Lung (tissue), 12 donors: ENCODE data around the gene GIGYF2. TPM values are rescaled to one million over a fixed set of nuclear protein-coding genes. Genes with fewer than 3 reads are reported as not detected.

Experiments used
- ATAC-seq: fragments of 200-7000 bp; cut with Tn5 transposase; one replicate; pipeline ENCODE4 v1.9.1; 2020; ENCODE audit warnings: moderate number of reproducible peaks; ENCODE audit not compliant: insufficient read depth, low FRiP score
- DNase-seq, 3 donors: peaks; one replicate each; pipeline ENCODE4 v3.0.0-alpha.2; 2013 to 2017
- H3K27ac ChIP-seq, 2 donors: one replicate each; pipeline ENCODE4 v1.5.1; 2013; ENCODE audit warnings: mild to moderate bottlenecking in 2 of 2, moderate library complexity in 2 of 2, control low read depth in 1 of 2, inconsistent platforms in 1 of 2, low read depth in 1 of 2, low read length in 1 of 2
- H3K27me3 ChIP-seq, 3 donors: one replicate each; pipeline ENCODE4 v1.5.1; 2013; ENCODE audit warnings: low read length in 2 of 3; ENCODE audit not compliant: control insufficient read depth in 3 of 3, insufficient read depth in 3 of 3
- H3K36me3 ChIP-seq, 4 donors: one replicate each; pipeline ENCODE4 v1.5.1; 2013; ENCODE audit warnings: low read length in 4 of 4, mild to moderate bottlenecking in 1 of 4, moderate library complexity in 1 of 4; ENCODE audit not compliant: control insufficient read depth in 4 of 4, insufficient read depth in 4 of 4
- H3K4me1 ChIP-seq, 5 donors: one replicate each; pipeline ENCODE4 v1.5.1; 2013; ENCODE audit warnings: low read length in 5 of 5, mild to moderate bottlenecking in 2 of 5, moderate library complexity in 1 of 5; ENCODE audit not compliant: control insufficient read depth in 5 of 5, insufficient read depth in 5 of 5
- H3K4me3 ChIP-seq: one replicate; pipeline ENCODE4 v1.5.1; 2013; ENCODE audit warnings: mild to moderate bottlenecking, control low read depth, moderate library complexity
- H3K9ac ChIP-seq, 2 donors: one replicate each; pipeline ENCODE4 v1.5.1; 2013; ENCODE audit warnings: low read length in 2 of 2, control low read depth in 1 of 2; ENCODE audit not compliant: insufficient read depth in 1 of 2
- H3K9me3 ChIP-seq, 4 donors: one replicate each; pipeline ENCODE4 v1.5.1; 2013; ENCODE audit warnings: low read length in 3 of 4, mild to moderate bottlenecking in 1 of 4, moderate library complexity in 1 of 4; ENCODE audit not compliant: control insufficient read depth in 4 of 4, insufficient read depth in 3 of 4
- WGBS, 2 donors: extraction: QIAGEN DNeasy Blood & Tissue Kit; methylation state at CpG; one replicate each; pipeline ENCODE4 v1.1.7; 2013; 5-methylcytosine and 5-hydroxymethylcytosine counted together
- polyA plus RNA-seq, 2 donors: library from polyadenylated mRNA; stranded (reverse); fragments of 200-250 nt; gene quantifications; one replicate each; pipeline ENCODE4 v1.2.1, GENCODE V29; 2013
- total RNA-seq, 2 donors: library from RNA; depleted of rRNA in 1 of 2; stranded (reverse); fragments of >200 nt in 1 of 2; gene quantifications; one replicate each; pipeline ENCODE4 v1.2.1, GENCODE V29; 2014 to 2021
- TF ChIP-seq, protein P1 (sequence below): IDR thresholded peaks from 2 replicates; pipeline ENCODE4 v1.5.1; 2012; ENCODE audit warnings: mild to moderate bottlenecking; ENCODE audit errors: control extremely low read depth, extremely low read depth
- donor health status: control.
- donor health status: control.
- donor health status: Bipolar disorder and iron deficiency.
- donor health status: healthy.
- donor health status: DM: yes; HTN: yes; CAD: no.

The GIGYF2 gene
- total and polyA plus RNA-seq, 4 donors = 15.9 to 145 (median 37.3) TPM

- no peaks in the 10 kb centered on the region for H3K9me3 ChIP-seq
- WGBS, 2 donors = 42 to 73% methylated on average over 1 of the region's 1 CpG
- no peak for ATAC-seq
- H3K4me1 ChIP-seq = peaks cover 0 to 3% (median 0%) of the 10 kb centered on the region in 5 donors
- no peak overlapping the region for H3K9ac ChIP-seq
- DNase-seq = peak; percentile 49 to 84 (median 61)
- no peak overlapping the region for H3K4me3 ChIP-seq
- TF ChIP-seq, protein P1, sequence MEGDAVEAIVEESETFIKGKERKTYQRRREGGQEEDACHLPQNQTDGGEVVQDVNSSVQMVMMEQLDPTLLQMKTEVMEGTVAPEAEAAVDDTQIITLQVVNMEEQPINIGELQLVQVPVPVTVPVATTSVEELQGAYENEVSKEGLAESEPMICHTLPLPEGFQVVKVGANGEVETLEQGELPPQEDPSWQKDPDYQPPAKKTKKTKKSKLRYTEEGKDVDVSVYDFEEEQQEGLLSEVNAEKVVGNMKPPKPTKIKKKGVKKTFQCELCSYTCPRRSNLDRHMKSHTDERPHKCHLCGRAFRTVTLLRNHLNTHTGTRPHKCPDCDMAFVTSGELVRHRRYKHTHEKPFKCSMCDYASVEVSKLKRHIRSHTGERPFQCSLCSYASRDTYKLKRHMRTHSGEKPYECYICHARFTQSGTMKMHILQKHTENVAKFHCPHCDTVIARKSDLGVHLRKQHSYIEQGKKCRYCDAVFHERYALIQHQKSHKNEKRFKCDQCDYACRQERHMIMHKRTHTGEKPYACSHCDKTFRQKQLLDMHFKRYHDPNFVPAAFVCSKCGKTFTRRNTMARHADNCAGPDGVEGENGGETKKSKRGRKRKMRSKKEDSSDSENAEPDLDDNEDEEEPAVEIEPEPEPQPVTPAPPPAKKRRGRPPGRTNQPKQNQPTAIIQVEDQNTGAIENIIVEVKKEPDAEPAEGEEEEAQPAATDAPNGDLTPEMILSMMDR = no peak
- H3K27me3 ChIP-seq = no peaks in the 10 kb centered on the region
- H3K36me3 ChIP-seq = peaks cover 0 to 5% (median 3%) of the 10 kb centered on the region in 4 donors
- no peak overlapping the region for H3K27ac ChIP-seq
Observed at GRCh38 chr2:232779934-232780333, 82.8 kb downstream of the GIGYF2 start.

DNA sequence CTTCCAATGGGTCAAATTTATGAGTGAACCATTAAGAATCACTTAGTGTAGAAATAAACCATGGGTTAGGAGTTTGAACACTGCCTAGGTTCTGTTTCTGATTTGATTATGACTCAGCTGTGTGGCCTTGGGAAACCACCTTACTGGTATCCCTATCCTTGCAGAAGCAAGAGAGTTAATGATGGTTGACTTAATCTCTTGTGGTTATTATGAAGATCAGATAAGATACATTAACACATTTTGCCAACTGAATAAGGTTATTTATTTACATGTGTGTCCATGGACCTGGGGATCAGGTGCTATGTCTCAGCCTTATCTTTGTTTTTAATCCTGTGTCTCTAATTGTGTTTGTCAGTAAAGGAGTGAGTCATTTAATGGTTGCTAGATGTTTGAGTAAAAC lies 84.6 kb downstream of the GIGYF2 start:
- peaks cover 0 to 13% (median under 1%) of the 10 kb centered on the region in 4 donors for H3K36me3 ChIP-seq
- ATAC-seq (no peak), DNase-seq (no peak)
- no peak overlapping the region for H3K9ac ChIP-seq
- no peak overlapping the region for H3K27ac ChIP-seq
- H3K27me3 ChIP-seq = no peaks in the 10 kb centered on the region
- H3K9me3 ChIP-seq = no peaks in the 10 kb centered on the region
- no peak overlapping the region for H3K4me3 ChIP-seq
- TF ChIP-seq, protein P1 = no peak
- peaks cover 0 to 3% (median 0%) of the 10 kb centered on the region in 5 donors for H3K4me1 ChIP-seq

- Histone ChIP-seq H3K9me3 (no peaks in the 10 kb centered on the region), H3K4me3 (no peak overlapping the region), H3K9ac (no peak overlapping the region), H3K27ac (no peak overlapping the region), H3K4me1 (peaks cover 0 to 3% (median 0%) of the 10 kb centered on the region in 5 donors), H3K36me3 (peaks cover 1 to 20% (median 6%) of the 10 kb centered on the region in 4 donors), H3K27me3 (no peaks in the 10 kb centered on the region)
- TF ChIP-seq, protein P1 = no peak
- no peak for DNase-seq
- no peak for ATAC-seq
Observed at GRCh38 chr2:232783278-232783677, 86.1 kb downstream of the GIGYF2 start.

GRCh38 chr2:232787806-232788205 lies 90.7 kb downstream of the GIGYF2 start:
- H3K4me3 ChIP-seq = no peak overlapping the region
- no peak overlapping the region for H3K9ac ChIP-seq
- H3K36me3 ChIP-seq = peaks cover 12 to 49% (median 23%) of the 10 kb centered on the region in 4 donors
- no peak for ATAC-seq
- no peak overlapping the region for H3K27ac ChIP-seq
- H3K27me3 ChIP-seq = no peaks in the 10 kb centered on the region
- no peaks in the 10 kb centered on the region for H3K4me1 ChIP-seq
- TF ChIP-seq, protein P1 = no peak
- DNase-seq = no peak
- H3K9me3 ChIP-seq = no peaks in the 10 kb centered on the region
